NCI-H1417 (cell line): ENCODE results near the gene SUGCT.
"Not testable (repeated sequence)": the region's sequence is repeated elsewhere in the genome, so short reads cannot be mapped to it uniquely, and the experiment has no call there.

Experiments
- DNase-seq, 3 experiments: peaks; one replicate each; lab custom pipeline; 2025; lab: John Stamatoyannopoulos, UW

SUGCT gene

DNA sequence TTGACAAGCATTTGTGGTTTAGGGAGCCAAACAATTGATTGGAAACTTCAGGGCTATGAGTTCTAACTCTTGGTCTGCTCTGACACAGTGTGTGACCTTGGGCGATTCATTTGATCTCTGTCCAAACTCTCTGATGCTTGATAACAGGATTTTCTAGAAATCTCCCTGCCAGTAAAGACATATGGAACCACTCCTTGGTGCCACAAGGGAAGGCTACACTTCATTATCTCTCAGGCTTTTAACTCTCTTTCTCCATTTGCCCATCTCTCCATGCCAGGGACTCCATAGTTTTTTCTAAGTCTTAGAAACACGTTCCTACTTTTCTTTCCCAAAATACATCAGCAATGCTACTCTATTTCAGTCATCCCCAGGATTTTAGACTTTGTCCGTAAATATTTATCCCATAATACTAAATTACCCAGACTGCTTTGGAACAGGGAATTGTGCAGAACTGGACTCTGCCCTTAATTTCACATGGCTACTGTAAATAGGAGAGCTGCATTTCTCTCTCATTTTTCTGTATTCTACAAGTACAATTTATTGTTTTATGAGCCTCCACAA, 488.2 kb downstream of the SUGCT start:
- no peak for DNase-seq

DNA sequence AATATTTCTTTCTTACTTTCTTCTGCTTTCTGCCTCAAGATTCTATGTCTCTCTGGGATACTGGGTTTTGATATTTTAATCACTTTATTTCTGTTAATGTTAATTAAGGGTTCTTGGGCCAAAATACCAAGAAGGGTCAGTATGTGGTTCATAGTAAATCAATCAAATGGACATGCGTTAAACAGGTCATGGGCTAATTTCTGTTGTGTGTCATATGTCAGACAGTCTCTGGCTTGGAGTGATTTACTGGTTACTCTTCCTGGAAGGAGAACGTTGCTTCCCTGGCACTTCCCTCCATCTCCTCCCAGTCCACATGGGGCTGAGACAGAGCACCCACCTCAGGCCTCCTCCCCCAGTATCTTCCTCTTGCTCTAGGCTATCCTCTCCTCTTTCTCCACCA, 489.1 kb downstream of the SUGCT start:
- no peak for DNase-seq

GRCh38 chr7:40627361-40627760, 492.6 kb downstream of the SUGCT start:
- DNase-seq = not testable (repeated sequence)

- DNase-seq = no peak
These were observed 495.1 kb downstream of the SUGCT start for GRCh38 chr7:40629891-40630290.

DNA sequence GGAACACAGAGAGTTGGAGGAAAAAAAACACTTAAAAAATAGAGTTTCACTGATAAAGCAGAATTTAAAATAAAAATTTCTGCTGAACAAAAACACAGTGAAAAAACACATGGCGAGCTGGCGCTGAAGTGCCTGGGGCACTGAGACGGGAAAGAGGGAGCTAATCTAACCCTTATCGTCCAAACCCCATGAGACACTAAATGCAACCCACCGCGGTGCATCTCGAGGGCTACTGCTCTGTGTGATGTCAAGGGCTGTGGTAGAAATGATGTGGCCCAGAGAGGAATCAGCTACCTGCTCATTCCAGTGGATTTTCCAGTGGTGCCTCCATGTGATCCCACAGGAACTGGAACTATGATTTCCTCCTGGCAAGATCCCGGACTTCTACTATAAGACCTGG, 499.3 kb downstream of the SUGCT start:
- DNase-seq = no peak

- no peak for DNase-seq
These were observed 503.9 kb downstream of the SUGCT start for GRCh38 chr7:40638545-40639320.

DNA sequence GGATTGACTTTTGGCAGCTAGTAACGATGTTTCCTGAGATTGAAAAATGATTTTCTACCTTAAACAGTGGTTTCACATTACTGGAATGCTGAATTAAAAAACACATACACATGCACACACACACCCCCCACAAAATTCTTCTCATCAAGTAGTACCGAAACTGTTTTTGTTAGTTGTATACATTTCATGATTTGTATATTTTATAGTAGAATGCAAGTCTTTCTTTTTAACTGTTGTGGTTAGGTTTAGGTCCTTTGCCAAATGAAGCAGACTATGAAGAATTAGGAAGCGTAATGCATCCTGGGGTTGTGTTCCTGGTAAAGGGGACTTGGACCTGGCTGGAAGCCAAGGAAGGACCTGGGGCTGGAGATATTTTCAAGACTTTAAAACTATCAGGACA, 505.8 kb downstream of the SUGCT start:
- no peak for DNase-seq

- DNase-seq = no peak
These were observed 506.9 kb downstream of the SUGCT start for GRCh38 chr7:40641701-40642100.

- DNase-seq = no peak
These were observed 508.9 kb downstream of the SUGCT start for GRCh38 chr7:40643664-40644063.

DNA sequence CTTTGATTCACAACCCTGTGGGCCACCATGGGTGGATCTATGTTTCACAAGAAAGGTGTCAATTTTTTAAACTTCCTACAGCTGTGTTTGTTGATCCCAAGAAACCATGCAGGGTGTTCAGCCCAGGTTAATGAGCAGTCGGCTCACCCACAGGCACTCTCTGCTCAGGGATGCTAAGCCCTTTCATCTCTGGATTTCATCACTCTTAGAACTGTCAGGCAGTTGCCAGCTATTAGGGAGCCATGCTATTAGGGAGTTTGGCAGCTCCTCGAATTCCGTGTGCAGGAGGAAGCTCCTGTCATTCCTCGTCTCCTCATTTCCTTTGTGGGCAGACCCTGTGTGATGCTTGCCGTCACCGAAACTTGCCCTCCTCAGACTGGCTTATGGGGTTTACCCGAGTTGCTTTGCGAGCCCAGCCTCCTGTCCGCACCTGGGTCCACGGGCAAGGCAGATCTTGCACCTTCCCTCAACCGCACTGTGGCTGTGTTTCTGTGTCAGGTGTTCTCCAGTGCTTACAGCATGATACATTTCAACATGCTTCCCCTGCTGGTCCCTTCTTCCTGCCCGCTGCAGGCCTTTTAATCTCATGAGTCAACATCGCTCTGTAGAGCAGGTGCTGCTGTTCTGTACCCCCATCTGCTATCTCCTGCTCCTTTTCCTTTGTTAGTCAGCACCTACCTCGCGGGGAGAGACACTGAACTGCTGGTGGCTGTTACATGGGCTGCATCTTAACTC, 509.8 kb downstream of the SUGCT start:
- peak in 2 of 3 experiments; percentile 16 to 33 for DNase-seq

- DNase-seq = no peak
These were observed 510.4 kb downstream of the SUGCT start for GRCh38 chr7:40645197-40645596.

- DNase-seq = no peak
These were observed 511.9 kb downstream of the SUGCT start for GRCh38 chr7:40646717-40647116.

- DNase-seq = no peak
These were observed 512.9 kb downstream of the SUGCT start for GRCh38 chr7:40647719-40648118.

GRCh38 chr7:40649247-40649646, 514.4 kb downstream of the SUGCT start:
- no peak for DNase-seq

- not testable (repeated sequence) for DNase-seq
These were observed 516.1 kb downstream of the SUGCT start for GRCh38 chr7:40650903-40651302.

DNA sequence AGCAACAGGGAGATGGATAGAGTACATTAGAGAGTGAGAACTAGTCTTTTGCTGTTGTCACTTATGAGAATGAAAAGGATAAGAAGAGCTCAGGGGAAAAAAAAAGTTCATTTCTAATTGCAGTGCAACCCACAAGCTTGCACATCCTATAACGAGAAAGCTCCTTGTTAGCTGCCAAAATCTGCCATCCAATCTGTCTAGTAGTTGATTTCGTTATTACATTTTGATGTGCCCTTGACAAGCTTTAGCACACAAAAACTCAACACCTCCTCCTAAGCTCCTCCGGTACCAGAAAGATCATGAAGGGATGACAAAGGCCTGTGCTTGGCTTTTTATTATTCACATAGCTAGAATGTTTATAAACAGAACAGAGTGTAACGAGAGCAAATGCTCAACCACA, 519.4 kb downstream of the SUGCT start:
- no peak for DNase-seq

- DNase-seq = no peak
These were observed 520.6 kb downstream of the SUGCT start for GRCh38 chr7:40655426-40655825.

GRCh38 chr7:40656349-40656748, 521.5 kb downstream of the SUGCT start:
- no peak for DNase-seq

DNA sequence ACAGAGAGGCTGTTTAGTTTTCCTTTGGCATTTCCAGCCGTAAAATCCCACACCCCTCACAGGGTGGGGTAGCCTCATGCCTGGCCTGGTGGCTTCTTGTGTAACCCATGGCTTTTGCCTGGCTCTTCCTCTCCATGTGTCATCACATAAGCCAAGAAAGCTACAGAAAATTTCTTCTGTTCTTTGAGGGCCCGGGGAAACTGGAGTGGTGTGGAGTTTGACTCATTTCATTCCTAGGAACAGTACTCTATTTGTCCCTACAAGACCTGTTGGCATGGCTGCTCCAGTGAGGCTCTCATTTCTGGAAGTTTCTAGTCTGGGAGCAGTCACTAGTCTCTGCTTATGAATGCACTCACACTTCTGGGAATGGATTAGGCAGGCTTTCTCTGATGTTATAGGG, 523.9 kb downstream of the SUGCT start:
- no peak for DNase-seq

- no peak for DNase-seq
These were observed 524.4 kb downstream of the SUGCT start for GRCh38 chr7:40659231-40659630.

- DNase-seq = no peak
These were observed 538.5 kb downstream of the SUGCT start for GRCh38 chr7:40673285-40673684.

DNA sequence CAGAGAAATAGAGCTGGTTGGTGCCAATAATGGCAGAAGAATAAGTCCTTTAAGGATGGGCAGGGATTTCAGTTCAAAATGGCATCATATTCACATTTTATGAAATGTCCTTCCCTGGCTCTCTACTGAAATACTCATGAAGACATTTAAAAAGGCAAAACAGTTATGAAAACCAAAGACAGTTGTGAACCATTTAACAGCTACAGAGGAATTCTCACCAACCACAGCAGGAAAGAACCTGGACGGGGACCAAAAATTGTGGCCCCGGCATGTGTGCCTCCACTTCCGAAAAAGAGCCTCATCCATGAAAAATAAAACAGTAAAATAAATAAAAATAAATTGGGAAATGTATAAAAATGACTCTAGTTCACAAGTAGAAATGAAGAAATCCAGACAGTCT, 539.5 kb downstream of the SUGCT start:
- no peak for DNase-seq

- DNase-seq = no peak
These were observed 540.9 kb downstream of the SUGCT start for GRCh38 chr7:40675741-40676140.
